HG03439 (cell line): ENCODE measurements around the gene MZB1.

Experiments used
- ATAC-seq: cut with Tn5 transposase; IDR thresholded peaks from one replicate; pipeline ENCODE4 v1.9.1; 2021; ENCODE audit warnings: mild to moderate bottlenecking, moderate library complexity; ENCODE audit not compliant: unreplicated experiment

The MZB1 gene, protein sequence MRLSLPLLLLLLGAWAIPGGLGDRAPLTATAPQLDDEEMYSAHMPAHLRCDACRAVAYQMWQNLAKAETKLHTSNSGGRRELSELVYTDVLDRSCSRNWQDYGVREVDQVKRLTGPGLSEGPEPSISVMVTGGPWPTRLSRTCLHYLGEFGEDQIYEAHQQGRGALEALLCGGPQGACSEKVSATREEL

DNA sequence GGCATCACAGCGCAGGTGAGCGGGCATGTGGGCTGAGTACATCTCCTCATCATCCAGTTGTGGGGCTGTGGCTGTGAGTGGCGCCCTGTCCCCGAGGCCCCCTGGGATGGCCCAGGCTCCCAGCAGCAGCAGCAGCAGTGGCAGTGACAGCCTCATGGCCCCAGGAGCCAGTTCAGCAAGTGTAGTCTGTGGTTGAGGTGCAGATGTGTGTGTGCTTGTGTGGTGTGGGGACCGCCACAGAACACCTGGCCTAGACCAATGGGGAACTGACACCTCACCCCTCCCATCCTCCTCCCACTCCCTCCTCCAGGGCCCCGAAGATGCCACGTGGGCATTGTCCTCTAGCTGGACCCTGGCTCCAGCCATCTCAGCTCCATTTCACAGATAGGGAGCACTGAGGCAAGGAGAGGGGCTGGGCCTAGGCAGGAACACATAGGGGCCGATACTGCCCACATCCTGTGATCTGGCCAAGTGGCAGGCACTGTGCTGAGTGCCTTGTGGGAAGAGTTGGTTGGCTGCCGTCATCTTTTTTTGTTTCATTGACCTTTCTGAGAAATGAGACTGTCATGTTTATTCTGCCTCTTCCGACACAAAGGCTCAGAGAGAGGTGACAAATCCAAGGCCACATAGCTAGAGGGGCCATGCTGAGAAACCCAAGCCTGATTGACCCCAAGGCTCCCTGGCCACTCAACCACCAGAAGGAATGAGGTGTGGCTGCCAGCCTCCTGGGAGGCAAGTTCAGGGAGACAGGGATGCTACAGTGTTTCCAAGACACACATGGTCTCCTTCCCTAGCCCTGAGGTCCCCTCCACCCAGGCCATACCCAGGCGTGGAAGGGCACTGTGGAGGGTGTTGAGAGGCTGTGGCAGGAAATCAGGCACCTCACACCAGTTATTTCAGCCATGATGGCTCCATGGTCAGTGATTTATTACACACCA lies at the start of gene MZB1:
TSS of gene MZB1 (minus strand) at position 213 of the 938 bp plus-strand sequence. CDS start at position 156, 57 bp downstream.
- ATAC-seq = peak; percentile 37

DNA sequence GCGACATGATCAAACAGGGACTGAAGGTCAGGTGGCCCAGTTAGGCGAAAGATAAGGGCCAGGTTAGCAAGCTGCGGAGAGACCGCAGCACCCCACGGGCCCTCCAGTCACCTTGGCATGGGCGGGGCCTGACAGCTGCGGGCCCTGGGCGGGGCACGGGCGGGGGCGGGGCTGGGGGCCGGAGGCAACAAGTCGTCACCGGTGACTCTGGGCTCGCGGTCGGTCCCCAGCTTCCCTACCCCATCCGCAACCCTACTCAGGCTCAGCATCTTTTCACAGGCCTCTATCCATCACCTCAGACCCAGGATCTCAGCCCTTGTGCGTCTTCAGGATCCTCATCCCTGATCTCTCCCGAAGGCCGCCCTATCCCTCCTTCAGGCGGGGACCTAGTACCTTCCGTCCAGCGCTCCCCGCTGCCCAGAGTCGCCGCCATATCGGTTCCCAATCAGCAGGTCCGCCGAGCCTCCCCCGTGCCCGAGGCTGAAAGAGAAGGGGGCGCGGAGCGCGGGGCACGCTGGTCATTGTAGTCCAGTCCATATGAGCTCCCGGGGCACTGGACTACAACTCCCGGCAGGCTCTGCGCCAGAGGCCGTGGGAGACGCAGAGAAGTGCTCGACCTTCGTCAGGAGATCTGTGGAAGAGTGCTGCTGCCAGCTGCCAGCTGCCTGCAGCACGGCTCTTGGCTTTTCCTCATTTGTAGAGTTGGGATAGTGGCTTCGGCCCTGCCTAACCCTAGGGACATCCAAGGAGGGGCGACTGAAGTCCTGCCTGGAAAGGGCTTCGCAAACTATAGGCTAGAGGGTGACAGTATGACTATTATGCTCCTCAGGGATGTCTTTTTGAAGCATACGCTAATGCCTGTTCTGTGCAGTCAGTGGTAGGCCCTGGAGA lies 49.5 kb upstream of the MZB1 start, which contains the start of gene DNAJC18:
TSS of gene DNAJC18 (minus strand) at position 513 of the 891 bp plus-strand sequence. CDS start at position 433, 80 bp downstream.
- ATAC-seq = peak; percentile 90

DNA sequence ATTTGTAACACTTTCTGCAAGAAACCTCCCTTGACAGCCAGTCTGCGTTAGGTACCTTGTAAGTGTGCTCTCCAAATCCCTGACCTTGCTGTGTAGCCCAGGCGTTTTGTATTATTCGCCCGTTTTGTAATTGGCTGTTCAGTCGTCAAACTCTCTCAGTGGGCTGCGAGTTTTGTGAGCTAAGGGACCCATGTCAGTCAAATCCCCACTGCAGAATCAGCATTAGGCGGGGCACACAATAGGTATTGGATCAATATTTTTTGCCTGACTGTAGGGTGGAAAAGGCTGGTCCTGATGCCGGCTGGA lies 48.9 kb upstream of the MZB1 start:
- peak; percentile 2 for ATAC-seq

DNA sequence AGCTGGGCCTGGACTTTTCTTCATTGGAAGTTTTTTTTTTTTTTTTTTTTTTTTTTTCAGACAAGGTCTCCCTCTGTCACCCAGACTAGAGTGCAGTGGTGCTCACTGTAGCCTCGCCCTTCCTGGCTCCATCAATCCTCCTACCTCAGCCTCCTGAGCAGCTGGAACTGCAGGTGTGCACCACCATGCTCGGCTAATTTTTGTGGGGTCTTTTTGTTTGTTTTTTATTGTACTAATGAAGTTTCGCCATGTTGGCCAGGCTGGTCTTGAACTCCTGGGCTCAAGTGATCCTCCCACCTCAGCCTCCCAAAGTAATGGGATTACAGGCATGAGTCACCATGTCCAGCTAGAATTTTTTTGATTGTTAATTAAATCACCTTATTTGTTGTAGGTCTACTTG lies 46.0 kb upstream of the MZB1 start:
- ATAC-seq = no peak

DNA sequence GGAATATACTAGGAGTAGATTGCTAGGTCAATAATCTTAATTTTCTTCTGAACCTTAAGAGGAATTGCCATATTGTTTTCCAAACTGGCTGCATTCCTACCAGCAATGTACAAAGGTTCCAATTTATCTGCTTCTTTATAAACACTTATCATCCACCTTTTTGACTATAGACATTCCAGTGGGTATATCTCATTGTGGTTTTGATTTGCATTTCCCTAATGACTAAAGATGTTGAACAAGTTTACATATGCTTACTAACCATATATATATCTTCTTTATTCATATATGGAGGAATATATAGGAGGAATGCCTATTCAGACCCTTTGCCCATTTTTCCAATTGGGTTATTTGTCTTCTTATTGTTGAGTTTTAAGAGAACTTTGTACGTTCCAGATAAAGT lies 42.0 kb upstream of the MZB1 start:
- no peak for ATAC-seq

DNA sequence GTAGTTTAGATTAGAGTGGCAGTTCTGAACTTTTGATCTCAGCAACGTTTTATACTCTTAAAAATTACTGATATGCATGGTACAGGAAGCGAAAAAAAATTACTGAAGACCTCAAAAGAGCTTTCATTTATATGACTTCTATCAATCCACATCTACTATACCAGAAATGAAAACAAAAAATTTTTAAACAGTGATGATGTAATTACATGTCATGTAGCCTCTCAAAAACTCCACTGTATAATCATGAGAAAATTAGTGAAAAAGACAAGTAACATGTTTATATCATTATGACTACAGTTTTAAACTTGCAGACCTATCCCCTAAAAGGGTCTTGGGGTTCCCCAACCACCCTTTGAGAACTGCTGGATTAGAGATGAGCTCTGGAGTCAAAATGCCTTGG lies 40.3 kb upstream of the MZB1 start:
- ATAC-seq = no peak

DNA sequence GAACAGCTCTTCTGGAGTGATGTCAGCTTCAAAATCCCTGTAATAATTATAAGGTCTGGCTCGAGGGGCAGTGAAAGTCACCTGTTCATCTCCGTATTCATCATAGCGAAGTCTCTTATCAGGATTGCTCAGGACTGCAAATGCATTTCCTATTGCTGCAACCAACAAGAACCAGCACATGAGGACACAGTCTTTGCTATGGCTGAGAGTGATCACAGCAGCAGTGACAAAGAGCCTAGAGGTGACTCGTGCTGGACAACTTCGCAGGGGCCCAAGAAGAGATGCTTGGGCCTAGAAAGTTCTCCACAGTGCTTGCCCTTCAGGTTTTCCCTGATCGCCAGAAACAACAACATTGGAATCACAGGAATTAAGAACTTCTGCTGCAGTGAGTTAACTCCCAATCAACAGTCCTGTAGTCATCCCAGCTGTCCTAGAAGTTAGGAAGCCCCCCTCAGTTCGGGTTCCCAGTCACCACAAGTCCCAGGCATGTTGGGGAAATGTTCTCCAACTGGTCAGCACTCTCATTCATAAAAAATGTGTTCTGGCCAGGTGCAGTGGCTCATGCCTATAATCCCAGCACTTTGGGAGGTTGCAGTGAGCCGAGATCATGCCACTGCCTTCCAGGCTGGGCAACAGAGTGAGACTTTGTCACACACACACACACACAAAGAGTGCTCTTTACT lies 36.6 kb upstream of the MZB1 start:
- ATAC-seq = no peak

DNA sequence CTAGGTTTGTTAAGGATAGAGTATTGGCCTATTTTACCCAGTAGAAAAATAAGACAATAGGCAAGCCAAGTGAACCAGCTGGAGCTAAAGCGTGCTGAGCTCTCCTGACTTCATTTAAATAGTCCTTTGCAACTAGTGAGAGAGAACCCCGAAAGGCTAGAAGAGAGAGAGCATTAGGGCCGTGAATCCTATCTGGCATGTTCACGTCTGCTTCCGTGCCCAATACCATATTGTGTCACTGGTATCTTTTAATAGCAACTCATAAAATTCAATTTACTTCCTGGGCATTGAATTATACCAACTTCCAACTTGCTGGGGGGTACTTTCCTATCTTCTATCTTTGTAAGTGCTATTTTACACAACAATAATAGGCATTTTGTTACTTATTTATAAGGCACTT lies 35.8 kb upstream of the MZB1 start:
- ATAC-seq = no peak

DNA sequence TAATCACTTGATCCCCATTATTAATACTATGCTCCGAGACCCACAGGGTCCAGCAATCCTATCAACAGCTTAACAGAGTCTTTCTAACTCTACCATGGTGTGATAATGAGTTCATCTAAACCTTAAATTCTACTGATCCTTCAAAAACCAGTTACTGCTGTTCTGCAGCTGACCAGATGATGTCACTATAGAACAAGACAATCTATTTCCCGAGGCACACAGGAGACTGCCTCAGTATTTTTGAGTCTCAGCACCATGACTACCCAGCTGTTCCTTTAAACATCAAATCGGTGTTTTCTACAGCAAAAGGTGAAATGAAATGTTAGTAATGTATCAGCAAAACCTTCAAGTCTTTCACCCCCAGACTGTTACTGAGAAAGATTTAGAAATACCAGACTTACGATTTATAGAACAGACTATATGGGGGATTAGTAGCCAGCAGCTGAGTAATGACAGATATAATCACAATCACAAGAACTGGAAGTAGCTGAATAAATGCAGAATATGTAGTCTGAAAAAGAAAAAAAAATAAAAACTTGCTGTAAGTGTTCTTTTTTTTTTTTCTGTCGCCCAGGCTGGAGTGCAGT lies 32.7 kb upstream of the MZB1 start:
- no peak for ATAC-seq

DNA sequence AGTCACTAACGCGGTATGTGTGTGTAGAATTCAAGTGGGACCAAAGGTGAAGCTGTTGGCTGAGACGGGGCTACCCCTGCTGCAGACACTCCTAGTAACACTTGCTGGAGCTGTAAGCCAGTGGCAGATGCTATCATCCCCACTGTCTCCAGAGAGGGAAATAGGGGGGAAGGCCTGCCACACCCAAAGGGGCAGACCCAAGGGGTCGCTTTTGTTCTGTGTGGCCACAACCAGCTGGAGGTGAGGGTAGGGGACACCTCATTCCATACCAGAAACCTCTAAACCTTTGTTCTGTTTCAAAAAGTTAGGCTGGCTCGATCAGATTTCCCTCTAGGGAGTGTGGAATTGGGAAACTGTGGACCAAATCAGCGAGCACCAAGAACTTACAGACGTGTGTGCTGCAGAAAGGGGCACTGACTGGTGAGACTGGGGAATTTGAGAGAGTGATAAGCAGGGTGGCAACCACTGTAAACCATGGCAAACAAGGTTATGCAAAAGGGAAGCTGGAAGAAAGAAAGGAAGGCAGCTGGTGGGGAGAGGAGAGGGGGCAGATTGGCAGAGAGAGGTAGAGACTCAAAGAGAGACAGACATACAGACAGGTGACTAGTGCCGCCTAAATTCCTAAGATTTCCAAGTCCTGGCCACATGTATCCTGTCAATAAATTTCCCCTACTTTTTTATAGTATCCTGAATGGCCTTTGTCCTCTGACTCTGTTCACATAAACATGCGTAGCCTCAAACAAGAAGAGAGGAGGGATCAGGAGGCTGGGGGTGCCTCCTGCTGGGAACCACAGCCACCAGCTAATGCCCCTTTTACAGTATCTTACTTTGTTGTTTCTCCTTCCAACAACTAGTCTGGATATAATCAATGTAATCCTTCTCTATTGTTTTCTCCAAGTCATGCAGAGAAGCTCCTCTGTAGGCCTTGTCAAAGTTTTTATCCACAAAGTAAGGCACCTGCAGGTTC lies 29.8 kb upstream of the MZB1 start:
- no peak for ATAC-seq

DNA sequence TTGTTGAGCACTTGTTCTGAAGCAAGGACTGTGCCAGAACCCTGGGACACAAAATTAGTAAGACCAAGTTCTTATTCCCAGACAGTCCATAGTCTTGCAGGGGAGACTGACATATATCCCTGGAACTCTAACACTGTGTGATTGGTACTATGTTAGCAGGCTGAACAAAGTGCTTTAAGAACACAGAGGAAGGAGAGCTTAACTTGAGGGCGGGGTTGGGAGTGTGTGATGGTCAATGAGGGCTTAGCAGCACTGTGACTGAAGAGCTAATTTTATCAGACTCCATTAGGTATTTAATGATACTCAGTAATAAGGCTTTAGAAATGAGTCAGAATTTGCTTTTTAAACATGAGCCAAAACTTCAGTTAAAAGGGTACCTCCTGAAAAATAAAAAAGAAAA lies 29.1 kb upstream of the MZB1 start:
- no peak for ATAC-seq

DNA sequence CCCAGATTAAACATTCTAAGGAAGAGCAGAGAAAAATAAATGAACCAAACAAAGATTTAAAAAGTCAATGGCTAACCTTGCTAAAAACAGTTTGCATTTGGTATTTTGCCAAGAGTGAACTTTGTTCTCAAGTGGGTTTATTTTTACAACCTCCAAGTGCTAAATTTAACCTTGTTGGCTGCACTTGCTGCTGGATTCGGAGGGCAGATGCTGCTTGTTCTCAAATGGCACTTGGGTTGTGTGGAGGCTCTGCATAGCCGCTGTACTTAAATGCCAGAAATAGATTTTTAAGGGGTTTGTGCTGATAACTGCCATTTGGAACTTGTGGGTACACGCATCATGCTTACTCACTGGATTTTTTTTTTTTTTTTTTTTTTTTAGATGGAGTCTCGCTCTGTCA lies 27.5 kb upstream of the MZB1 start:
- ATAC-seq = no peak

DNA sequence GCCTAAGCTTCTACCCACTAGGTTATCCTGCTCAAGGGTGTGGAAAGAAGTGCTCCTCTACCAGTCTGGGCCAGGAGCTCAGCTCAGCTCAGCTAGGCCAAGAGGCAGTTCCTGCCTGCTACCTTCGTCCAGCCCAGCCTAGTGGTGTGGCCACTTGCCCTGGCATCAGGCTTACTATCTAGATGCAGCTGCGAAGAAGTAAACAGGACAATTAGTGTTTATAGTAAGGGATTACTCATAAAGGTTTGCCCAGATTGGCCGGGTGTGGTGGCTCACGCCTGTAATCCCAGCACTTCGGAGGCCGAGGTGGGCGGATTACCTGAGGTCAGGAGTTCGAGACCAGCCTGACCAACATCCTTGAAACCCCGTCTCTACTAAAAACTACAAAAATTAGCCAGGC lies 26.9 kb upstream of the MZB1 start:
- ATAC-seq = no peak

DNA sequence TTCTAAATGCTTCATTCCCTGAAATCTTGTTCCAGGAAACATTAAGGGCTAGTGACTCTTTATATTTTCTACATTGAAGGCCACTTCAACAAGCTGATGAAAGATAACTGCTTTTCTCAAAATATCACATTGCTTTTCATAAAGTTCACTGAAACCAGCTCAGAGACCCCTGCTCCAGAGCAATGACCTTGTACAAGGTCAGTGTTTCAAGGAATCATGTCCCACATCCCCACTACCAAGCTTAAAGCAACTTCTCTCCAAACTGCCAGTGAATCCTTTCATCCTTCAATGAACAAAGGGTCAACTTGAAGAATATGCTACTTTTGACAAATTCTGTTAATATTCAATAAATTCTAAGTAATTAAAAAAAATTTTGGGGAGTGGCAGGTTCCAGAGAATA lies 26.2 kb upstream of the MZB1 start:
- ATAC-seq = no peak

DNA sequence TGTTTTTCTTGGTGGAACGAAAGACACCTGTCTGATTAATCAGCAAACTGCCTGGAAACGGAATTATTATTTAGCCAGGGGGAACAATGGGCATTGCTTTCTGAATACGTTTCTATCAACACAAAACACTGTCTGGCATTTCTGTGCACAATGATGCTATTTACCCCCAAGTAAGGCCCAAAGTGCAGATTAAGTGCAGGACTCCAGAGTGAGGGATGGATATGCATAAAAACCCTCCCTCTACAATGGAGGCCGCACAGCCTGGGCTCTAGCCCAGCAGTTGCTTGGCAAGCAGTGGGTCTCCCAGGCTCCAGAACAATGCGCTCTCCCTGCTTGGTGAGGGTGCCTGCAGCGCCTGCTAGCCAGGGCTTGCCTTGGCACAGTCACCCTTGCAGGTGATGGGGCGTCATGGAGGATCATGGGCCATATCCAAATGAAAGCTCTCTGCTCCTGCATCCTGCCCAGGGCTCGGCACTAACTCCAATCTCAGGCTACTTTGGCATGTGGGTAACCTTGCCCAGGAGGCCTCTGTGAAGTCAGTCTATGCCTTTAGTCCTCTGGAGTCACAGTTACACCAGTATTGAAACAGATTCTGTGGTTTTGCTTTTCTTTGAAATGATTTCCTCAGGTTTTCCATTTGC lies 25.6 kb upstream of the MZB1 start:
- no peak for ATAC-seq

DNA sequence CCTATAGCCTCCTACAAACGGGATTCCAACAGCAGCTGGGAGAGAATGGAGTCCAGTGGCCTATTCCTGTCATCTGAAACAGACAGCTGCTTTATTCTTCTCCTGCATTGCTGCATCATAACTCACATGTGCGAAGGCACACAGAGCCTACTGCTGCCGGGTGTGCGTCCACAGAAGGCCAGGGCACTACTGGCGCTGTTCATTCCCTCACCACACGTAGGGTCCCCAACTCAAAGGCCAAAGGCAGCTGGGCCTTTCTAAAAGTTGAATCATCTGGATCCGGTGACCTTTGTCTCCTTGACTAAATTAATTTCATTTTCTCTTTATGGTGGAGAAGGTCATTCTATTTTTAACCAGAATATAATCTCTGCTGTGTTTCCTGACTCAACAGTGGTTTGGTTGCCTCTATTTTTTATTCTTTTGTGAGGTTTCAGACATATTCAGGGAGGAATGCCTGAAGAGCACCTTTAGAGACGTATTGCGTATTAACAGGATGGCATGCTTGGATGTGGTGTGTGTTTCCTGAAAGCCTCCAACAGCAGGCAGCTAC lies 24.9 kb upstream of the MZB1 start:
- no peak for ATAC-seq

DNA sequence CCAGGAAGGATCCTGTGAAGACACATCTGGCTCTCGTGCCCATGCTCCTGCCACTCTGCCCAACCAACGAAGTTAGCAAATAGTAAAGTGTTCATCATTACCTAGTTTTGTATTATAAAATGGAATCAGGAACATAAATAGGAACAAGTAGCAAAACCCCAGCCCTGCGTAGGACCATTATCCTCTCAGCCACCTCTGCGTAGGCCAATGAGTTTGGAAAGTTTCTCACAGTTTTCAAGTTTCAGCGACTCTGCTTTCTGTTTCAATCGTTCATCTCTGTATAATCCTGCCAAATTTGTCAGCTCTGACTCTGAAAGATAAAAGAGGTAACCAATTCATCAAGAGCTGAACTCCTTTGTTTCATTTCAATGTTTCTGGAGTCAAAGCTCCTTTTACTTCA lies 24.2 kb upstream of the MZB1 start:
- ATAC-seq = no peak

DNA sequence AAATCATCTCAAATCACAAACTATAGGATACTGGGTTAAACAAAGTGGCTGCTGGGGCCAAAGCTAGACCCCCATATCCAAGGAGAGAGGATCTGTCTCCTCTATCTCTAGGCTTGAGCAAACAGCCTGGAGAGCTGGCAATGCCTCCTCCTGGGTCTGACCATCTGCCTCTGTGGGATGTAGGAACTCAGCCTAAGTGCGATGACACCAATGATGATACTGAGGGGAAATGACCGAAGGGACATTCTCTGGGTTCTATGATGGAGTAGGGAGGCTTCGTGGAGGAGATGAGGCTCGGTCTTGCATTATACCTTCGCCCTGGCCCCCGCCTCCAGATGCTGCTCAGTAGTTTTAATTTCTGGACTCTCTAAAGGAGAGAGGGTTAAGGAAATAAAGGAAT lies 23.4 kb upstream of the MZB1 start:
- ATAC-seq = no peak
